GM21390 (cell line): Measurements from ENCODE around the gene MYO10.
"Not testable (repeated sequence)": the region's sequence is repeated elsewhere in the genome, so short reads cannot be mapped to it uniquely, and the experiment has no call there.

Source experiments
- ATAC-seq: cut with Tn5 transposase; IDR thresholded peaks from one replicate; pipeline ENCODE4 v1.9.1; 2021; ENCODE audit not compliant: unreplicated experiment

MYO10 gene

GRCh38 chr5:16888694-16889124 is 47.4 kb downstream of the MYO10 start:
- no peak for ATAC-seq

- ATAC-seq: no peak
These were observed 49.2 kb downstream of the MYO10 start for GRCh38 chr5:16886793-16887345.

GRCh38 chr5:16886366-16886736 is 49.7 kb downstream of the MYO10 start:
- ATAC-seq: no peak

DNA sequence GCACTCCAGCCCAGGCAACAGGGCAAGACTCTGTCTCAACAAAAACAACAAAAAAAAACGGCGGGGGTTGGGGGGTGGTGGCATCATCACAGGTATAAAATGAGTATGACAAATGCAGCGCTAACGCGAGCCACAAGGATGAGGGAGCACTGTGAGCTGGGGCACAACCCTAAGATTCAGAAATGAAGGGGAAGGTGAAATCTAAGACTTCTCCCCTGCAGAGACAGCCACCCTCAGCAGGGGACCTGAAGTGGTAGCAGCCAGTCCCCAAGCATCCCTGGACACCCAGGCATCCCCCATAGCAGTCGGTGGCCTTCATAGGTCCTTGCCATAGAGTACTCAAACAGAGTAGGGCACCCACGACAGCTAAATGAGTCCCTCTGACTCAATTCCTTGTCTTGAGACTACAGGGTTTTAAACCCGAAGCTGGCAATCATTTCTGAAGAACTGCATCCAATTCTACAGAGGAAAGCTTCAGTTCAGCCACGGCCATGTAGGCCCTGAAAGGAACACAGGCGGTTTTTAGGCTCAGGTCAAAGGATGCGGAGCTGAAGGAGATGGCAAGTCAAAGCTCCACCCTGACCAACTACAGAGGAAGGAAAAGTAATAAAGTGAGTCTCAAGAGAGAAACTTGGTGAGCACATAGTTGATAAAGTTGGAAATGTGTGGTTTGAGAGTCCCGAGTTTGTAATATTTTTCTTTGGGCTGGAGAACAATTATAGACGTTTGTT is 50.3 kb downstream of the MYO10 start:
- no peak for ATAC-seq

GRCh38 chr5:16884595-16884994 is 51.5 kb downstream of the MYO10 start:
- no peak for ATAC-seq

DNA sequence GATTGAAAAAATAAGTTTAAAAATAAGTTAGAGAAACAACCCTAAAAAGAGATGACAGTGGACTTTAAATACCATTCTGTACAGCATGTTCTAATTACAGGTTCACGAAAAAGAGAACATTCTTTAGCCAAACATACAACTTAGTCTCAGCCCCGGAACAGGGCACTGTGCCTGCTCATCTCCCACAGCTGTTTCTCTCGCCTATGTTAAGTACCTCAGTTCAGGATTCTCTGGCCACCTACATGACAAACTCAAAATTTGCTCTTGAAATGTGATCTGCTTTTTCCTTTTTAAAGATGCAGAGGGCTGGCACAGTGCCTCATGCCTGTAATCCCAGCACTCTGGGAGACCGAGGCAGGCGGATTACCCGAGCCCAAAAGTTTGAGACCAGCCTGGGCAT is 52.3 kb downstream of the MYO10 start:
- ATAC-seq: no peak

GRCh38 chr5:16883176-16883575 is 52.9 kb downstream of the MYO10 start:
- ATAC-seq: no peak

DNA sequence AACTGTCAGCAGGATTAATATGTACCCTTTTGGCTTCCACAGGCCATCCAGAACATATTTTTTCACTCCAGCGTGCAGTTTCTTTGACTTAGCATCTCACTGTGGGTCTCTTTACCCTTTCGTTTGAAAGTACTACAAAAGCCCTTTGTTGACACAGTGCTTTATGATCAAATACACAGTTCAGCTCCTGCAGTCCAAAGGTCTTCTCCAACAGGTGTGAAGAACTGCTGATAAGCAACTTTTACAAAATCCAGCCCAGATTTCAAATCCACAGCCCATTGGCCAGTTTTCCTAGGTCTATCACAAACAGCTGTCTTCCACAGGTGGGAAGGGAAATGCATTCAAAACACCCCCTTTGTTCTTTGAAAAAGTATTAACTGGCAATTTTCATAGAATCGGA is 54.8 kb downstream of the MYO10 start:
- no peak for ATAC-seq

DNA sequence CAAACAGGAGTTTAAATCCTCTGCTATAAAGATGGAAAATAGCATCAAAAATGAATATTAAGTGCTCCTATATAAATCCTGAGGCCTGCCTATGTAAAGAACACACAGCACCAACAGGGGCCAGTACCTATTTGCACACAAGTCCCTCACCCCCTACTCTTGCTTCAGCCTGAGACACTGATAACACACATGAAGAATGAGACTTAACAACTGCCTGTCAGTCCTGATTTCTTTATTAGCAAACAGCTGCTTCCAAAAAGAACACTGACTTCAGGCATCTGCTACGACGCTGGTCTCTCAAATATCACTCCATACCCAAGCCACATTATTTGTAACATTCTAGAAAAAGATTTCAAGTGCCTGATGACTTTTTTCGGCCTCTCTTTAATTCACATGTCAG is 55.5 kb downstream of the MYO10 start:
- ATAC-seq: no peak

DNA sequence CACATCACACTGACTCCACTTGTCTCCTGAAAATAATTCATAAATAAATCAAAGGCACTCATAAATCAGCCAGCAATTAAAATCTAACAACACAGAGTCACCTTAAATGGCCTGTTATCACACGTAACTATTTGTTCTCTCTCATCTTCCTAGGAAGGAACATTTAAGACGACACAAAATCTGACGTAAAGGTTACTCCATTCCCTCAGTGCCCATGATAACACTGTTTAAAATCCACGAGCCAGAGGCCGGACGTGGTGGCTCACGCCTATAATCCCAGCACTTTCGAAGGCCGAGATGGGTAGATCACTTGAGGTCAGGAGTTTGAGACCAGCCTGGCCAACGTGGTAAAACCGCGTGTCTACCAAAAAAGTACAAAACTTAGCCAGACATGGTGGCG is 56.4 kb downstream of the MYO10 start:
- no peak for ATAC-seq

- no peak for ATAC-seq
These were observed 56.9 kb downstream of the MYO10 start for GRCh38 chr5:16879191-16879590.

DNA sequence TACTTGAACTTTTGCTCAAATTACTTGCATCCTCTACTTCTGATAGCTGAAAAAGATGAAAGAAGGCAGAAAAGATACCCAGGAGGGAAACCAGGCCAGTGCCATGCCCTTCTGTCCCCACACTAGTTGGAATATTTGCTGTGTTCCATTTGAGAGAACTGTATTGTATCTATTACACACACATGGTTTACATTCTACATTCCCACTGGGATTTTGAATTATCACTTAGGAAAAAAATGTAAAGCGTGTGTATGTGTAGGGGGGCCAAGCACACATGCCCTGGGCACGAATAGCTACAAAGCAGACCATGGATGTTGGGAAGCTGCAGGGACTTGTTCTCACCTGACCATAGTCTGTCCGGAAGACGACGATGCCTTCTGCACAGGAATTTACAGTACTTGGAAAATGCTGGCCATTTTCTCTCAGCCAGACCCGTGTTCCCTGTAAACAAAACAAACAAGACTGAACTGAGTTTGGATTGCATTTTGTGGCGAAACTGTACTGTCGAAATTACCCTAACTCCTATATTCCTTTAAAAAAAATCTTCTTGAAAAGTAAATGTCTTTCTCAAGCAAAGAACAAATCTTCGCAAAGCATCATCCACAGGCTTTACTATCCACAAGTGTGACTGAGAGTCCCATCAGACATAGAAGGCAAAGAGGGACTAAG is 58.7 kb downstream of the MYO10 start:
- no peak for ATAC-seq

DNA sequence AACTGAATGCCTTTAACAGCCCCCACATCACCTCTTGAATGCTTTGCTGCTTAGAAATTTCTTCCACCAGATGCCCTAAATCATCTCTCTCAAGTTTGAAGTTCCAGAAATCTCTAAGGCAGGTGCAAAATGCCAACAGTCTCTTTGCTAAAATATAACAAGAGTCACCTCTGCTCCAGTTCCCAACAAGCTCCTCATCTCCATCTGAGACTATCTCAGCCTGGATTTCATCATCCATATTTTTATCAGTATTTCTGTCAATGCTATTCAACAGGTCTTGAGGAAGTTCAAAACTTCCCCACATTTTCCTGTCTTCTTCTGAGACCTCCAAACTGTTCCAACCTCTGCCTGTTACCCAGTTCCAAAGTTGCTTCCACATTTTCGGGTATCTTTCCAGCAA is 61.7 kb downstream of the MYO10 start:
- not testable (repeated sequence) for ATAC-seq

DNA sequence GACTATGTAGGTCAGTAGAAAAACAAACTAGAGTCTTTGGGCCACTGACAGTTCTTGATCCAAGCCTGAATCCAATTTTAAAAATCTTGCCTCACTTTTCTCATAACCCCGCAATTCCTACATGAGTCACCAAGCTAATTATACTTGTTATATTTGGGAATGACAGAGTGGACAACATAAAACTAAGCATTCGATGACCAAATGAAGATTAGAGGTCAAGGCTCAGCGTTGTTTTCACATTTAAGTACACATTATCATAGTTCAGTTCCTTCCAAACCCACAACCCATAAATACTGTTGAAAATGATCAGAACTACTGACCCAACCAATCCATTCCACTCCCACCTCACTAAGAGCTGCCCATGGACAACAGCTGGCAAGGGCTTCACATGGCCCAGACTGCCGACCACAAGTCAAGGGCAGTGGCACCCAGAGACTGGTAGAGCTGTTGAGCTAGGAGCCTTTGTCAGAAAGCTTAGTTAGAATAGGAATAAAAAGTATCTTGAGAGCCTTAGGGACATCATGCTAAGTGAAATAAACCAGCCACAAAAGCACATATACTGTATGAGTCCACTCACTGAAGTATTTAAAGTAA is 64.2 kb downstream of the MYO10 start:
- no peak for ATAC-seq

DNA sequence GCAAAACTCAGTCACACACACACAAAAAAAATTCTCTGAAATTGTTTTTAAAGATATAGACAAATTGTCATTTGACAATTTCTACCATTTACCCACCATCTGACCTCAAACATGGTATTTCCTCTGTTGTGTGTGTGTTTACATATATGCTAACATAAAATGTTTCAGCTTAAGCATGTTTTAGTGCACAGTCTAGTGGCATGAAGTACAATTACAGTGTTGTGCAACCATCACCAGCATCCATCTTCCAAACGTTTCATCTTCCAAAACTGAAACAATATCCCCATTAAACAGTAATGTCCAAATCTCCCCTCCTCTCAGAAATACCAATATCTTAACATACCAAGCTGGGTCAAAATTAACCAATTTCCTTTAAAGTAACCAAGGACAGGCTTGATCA is 65.2 kb downstream of the MYO10 start:
- ATAC-seq: no peak

DNA sequence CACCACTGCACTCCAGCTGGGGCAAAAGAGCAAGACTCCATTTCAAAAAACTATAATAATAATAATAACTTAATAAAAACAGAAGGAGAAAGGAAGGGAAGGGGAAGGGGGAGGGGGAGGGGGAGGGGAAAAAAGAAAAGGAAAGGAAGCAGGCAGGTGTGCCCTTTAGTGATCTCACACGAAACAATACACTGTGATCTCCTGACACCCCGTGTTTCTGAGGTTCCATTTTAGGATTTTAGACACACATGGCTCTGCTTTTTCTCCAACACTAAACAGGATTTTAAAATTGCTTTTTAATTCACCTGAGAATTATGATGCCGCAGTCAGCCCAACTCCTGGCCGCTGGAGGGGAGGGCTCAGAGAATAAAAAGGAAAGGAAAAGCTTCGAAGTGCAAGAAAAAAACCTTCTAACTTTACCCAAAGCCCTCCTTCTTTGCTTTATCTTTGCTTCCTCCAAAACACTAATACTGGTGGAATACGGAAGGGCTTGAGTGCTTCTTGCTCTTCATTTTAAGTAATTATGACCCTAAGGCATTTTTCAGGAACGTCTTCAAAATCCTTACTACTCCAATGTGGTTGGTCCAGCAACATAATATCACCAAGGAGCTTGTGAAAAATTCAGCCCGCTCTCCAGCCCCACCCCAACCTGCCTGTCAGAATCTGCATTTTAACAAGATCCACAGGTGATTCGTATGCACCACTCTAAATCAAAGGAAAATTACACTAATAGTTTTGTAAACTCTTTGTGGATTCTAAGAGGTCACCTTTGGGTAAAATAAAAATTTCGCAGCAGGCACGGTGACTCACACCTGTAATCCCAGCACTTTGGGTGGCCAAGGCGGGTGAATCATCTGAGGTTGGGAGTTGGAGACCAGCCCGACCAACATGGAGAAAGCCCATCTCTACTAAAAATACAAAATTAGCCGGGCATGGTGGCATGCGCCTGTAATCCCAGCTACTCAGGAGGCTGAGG is 66.0 kb downstream of the MYO10 start:
- ATAC-seq: no peak

- ATAC-seq: no peak
These were observed 68.5 kb downstream of the MYO10 start for GRCh38 chr5:16867577-16867953.

- no peak for ATAC-seq
These were observed 69.1 kb downstream of the MYO10 start for GRCh38 chr5:16866795-16867576.

DNA sequence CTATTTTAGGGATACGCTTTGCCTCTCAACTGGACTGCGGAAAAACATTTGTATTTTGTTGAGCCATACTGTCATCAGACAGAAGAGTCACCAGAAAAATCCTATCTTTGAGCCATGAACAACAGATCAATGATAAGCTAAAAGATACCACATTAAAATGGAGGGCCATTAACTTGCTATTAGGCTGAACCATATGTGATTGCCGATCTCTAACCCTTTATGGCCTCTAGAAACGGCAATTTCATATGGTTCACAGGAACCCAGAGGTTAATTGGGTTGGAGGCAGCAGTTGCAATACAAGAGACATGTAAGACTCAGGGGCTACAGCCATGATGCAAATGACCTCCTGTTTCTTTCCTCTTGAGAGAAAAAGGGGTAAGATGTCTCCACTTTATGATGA is 69.8 kb downstream of the MYO10 start:
- ATAC-seq: no peak

DNA sequence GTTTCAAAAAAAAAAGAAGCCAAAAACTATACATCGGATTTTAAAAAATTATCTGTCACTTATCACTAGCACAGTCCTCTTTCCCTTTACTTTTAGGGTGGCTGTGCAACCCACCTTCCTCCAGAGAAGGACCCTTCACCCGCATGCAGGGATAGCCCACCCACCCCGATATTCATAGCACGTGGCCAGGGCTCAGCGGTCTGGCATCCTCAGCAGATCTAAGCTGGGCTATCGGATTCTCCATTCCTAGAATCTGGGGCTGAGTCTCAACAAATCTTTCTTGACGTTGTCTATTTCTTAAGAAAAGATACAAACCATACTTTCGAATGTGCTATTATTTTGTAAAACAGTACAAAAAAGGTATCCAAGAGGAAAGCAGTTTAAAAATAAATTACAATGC is 70.9 kb downstream of the MYO10 start:
- ATAC-seq: no peak
